Measurements from ENCODE around the gene DISC1. TPM values are rescaled to one million over a fixed set of nuclear protein-coding genes. Genes with fewer than 3 reads are reported as not detected.

The DISC1 gene
- total and polyA plus RNA-seq, 7 donors: 1.2 to 14.1 (median 5.8) TPM

DNA sequence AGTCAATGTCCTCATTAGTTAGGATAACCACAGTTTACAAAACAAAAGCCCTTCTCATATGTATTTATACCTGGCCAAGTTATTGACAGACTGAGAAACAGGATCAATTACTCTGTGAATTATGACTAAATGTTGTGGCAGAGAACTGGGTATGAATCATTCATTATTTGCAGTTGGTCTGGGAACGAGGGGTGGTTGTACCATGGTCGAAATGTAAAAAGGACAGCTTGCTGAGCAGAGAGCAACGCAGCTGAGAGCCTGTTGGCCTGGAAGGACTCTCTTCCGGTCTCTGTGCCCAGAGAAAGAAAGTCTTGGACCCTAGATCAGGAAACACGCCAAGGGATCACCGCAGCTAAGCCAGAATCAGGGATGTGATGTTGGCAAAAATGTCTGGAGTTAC lies 169.6 kb downstream of the DISC1 start:
- H3K9me3 ChIP-seq: no peaks in the 10 kb centered on the region
- no peaks in the 10 kb centered on the region for H3K36me3 ChIP-seq
- no peaks in the 10 kb centered on the region for H3K27me3 ChIP-seq
- intact Hi-C loops (cut with DNase I): no loop called here
- no peak overlapping the region for H3K4me3 ChIP-seq
- H3K27ac ChIP-seq: no peak overlapping the region
- no peaks in the 10 kb centered on the region for H3K4me1 ChIP-seq
- WGBS, 2 donors: 84 to 91% methylated on average over 6 of the region's 6 CpGs
- no peak for DNase-seq
- TF ChIP-seq POLR2A (IDR thresholded peaks at IDR 0.05) (no peak), EP300 (IDR thresholded peaks at IDR 0.05) (no peak), POLR2AphosphoS5 (IDR thresholded peaks at IDR 0.05) (no peak)
- TF ChIP-seq, protein P1, sequence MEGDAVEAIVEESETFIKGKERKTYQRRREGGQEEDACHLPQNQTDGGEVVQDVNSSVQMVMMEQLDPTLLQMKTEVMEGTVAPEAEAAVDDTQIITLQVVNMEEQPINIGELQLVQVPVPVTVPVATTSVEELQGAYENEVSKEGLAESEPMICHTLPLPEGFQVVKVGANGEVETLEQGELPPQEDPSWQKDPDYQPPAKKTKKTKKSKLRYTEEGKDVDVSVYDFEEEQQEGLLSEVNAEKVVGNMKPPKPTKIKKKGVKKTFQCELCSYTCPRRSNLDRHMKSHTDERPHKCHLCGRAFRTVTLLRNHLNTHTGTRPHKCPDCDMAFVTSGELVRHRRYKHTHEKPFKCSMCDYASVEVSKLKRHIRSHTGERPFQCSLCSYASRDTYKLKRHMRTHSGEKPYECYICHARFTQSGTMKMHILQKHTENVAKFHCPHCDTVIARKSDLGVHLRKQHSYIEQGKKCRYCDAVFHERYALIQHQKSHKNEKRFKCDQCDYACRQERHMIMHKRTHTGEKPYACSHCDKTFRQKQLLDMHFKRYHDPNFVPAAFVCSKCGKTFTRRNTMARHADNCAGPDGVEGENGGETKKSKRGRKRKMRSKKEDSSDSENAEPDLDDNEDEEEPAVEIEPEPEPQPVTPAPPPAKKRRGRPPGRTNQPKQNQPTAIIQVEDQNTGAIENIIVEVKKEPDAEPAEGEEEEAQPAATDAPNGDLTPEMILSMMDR (IDR thresholded peaks at IDR 0.05): no peak

DNA sequence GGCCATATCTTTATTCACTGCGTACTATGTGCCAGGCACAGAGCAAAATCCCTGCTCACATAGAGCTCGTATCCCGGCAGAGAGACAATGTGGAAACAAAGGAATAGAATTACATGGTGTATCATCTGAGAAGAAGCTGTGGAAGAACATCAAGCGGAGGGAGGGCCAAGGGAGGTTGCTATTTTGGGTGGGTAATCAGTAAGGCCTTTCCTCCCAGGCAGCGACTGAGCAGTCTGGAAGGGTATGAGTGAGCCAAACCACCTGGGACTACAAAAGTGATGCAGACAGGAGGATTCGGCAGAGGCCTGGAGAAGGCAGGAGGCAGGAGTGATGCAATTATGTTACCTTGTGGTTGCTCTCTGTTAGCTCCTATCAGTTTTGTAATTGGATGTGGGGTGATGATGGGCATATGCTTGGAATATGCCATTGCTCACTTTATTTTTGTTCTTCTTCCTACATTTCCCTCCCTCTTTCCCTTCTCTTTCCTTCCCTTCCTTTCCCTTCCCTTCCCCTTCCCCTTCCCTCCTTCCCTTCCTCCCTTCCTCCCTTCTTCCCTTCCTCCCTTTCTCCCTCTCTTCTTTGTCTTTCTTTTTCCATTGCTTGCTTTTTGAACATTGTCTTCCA lies 172.9 kb downstream of the DISC1 start:
- no peaks in the 10 kb centered on the region for H3K36me3 ChIP-seq
- H3K9me3 ChIP-seq: no peaks in the 10 kb centered on the region
- no peak for DNase-seq
- 88 to 89% methylated on average over 6 of the region's 6 CpGs for WGBS, 2 donors
- no peaks in the 10 kb centered on the region for H3K27me3 ChIP-seq
- no peaks in the 10 kb centered on the region for H3K4me1 ChIP-seq
- H3K4me3 ChIP-seq: no peak overlapping the region
- no peak overlapping the region for H3K27ac ChIP-seq
- TF ChIP-seq POLR2AphosphoS5 (IDR thresholded peaks at IDR 0.05) (no peak), POLR2A (IDR thresholded peaks at IDR 0.05) (no peak), EP300 (IDR thresholded peaks at IDR 0.05) (no peak)
- TF ChIP-seq, protein P1 (IDR thresholded peaks at IDR 0.05): no peak
- intact Hi-C loops (cut with DNase I): no loop called here

DNA sequence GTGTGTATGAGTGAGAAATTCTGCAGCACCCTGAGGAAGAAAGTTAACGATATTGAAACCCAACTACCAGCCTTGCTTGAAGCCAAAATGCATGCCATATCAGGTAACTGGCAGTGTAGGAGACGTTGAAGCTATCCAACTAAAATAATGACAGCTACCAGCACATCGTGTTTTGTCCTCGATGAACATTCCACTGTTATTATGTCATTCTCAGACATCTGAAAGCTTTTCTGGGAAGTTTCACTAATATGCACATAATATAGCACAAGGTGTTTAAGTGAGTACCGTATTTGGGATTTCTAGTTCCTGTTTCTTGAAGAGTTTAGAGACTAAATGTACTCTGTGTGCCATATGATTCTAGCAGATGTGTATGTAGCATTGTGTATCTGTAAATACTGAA lies 173.5 kb downstream of the DISC1 start:
- 89 to 94% methylated on average over 5 of the region's 5 CpGs for WGBS, 2 donors
- no peak for DNase-seq

DNA sequence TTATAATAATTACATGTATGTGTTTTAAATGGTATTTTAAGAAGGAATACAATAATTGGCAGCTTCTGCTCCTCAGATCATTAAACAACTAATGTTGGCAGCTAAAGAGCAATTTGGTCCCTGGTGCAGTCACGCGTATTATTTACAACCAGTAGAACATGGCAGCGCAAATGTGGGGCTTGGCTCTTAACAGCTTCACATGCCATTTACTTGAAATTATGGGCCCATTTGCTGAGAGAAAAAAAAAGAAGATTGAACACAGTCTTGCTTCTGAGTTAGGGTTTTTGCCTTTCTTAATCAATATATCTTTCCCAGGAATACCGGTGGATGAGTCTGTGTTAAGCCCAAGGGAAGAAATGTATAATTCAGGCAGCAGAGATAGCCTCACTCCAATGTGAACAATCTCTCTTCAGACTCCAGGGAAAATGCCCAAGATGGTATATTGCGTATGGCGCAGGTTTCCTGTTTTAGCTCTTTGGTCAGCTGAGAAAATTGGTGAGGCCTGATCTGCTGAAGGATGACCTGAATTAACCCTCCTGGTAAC lies 174.5 kb downstream of the DISC1 start:
- Histone ChIP-seq H3K27ac (no peak overlapping the region), H3K9me3 (no peaks in the 10 kb centered on the region), H3K36me3 (no peaks in the 10 kb centered on the region), H3K4me1 (no peaks in the 10 kb centered on the region), H3K4me3 (no peak overlapping the region), H3K27me3 (no peaks in the 10 kb centered on the region)
- no peak for DNase-seq
- no peak for TF ChIP-seq POLR2AphosphoS5 (IDR thresholded peaks at IDR 0.05)
- TF ChIP-seq EP300 (IDR thresholded peaks at IDR 0.05): no peak
- TF ChIP-seq, protein P1 (IDR thresholded peaks at IDR 0.05): no peak
- TF ChIP-seq POLR2A (IDR thresholded peaks at IDR 0.05): no peak
- whole genome bisulfite sequencing, 2 donors: 98% methylated on average over 6 of the region's 6 CpGs
- intact Hi-C loops (cut with DNase I): no loop called here

More for the DNA sequence above, 173.5 kb downstream of the DISC1 start:
- Histone ChIP-seq H3K4me1 (no peaks in the 10 kb centered on the region), H3K4me3 (no peak overlapping the region), H3K36me3 (no peaks in the 10 kb centered on the region), H3K9me3 (no peaks in the 10 kb centered on the region), H3K27ac (no peak overlapping the region), H3K27me3 (no peaks in the 10 kb centered on the region)
- no peak for TF ChIP-seq POLR2AphosphoS5 (IDR thresholded peaks at IDR 0.05)
- TF ChIP-seq, protein P1 (IDR thresholded peaks at IDR 0.05): no peak
- no peak for TF ChIP-seq POLR2A (IDR thresholded peaks at IDR 0.05)
- TF ChIP-seq EP300 (IDR thresholded peaks at IDR 0.05): no peak
- intact Hi-C loops (cut with DNase I): no loop called here
